ENCODE results near the gene APBB2. TPM values are rescaled to one million over a fixed set of nuclear protein-coding genes. Genes with fewer than 3 reads are reported as not detected.

Gene APBB2
- total RNA-seq, 1 donor from 2014 or later, result 63.2 TPM

GRCh38 chr4:40966091-40966490 is 248.3 kb downstream of the APBB2 start:
- DNase-seq (ENCODE audit: low spot score in 2 of 2, unreplicated experiment in 2 of 2), result no peak
- Mint-ChIP-seq H3K4me1 (peaks cover 16% of the 10 kb centered on the region), H3K27me3 (ENCODE audit: low read depth) (no peaks in the 10 kb centered on the region), H3K36me3 (peaks cover 3% of the 10 kb centered on the region), H3K9me3 (peaks cover 1% of the 10 kb centered on the region), H3K27ac (no peak overlapping the region), H3K4me3 (no peak overlapping the region)
- no peak for TF ChIP-seq CTCF (IDR thresholded peaks at IDR 0.05; ENCODE audit: unreplicated experiment)

GRCh38 chr4:40963897-40964478 is 250.4 kb downstream of the APBB2 start:
- Mint-ChIP-seq H3K9me3 (peaks cover 7% of the 10 kb centered on the region), H3K36me3 (peaks cover 4% of the 10 kb centered on the region), H3K4me1 (peaks cover 18% of the 10 kb centered on the region), H3K27ac (peak overlapping the region; percentile 30), H3K4me3 (no peak overlapping the region), H3K27me3 (ENCODE audit: low read depth) (no peaks in the 10 kb centered on the region)
- no peak for DNase-seq (ENCODE audit: low spot score in 2 of 2, unreplicated experiment in 2 of 2)
- TF ChIP-seq CTCF (IDR thresholded peaks at IDR 0.05; ENCODE audit: unreplicated experiment), result no peak

- Mint-ChIP-seq H3K27me3 (ENCODE audit: low read depth) (no peaks in the 10 kb centered on the region), H3K9me3 (peaks cover 7% of the 10 kb centered on the region), H3K27ac (peak overlapping the region; percentile 84), H3K36me3 (peaks cover 4% of the 10 kb centered on the region), H3K4me1 (peaks cover 20% of the 10 kb centered on the region), H3K4me3 (no peak overlapping the region)
- DNase-seq (ENCODE audit: low spot score in 2 of 2, unreplicated experiment in 2 of 2), result no peak
- TF ChIP-seq CTCF (IDR thresholded peaks at IDR 0.05; ENCODE audit: unreplicated experiment), result no peak
These were observed 251.7 kb downstream of the APBB2 start for GRCh38 chr4:40962551-40963180.

- Mint-ChIP-seq H3K27ac (no peak overlapping the region), H3K4me1 (peaks cover 20% of the 10 kb centered on the region), H3K27me3 (ENCODE audit: low read depth) (no peaks in the 10 kb centered on the region), H3K36me3 (peaks cover 4% of the 10 kb centered on the region), H3K4me3 (no peak overlapping the region), H3K9me3 (peaks cover 7% of the 10 kb centered on the region)
- DNase-seq (ENCODE audit: low spot score in 2 of 2, unreplicated experiment in 2 of 2), result no peak
- TF ChIP-seq CTCF (IDR thresholded peaks at IDR 0.05; ENCODE audit: unreplicated experiment), result no peak
These were observed 253.4 kb downstream of the APBB2 start for GRCh38 chr4:40960941-40961340.

- Mint-ChIP-seq H3K4me3 (no peak overlapping the region), H3K4me1 (peaks cover 10% of the 10 kb centered on the region), H3K27me3 (ENCODE audit: low read depth) (no peaks in the 10 kb centered on the region), H3K27ac (no peak overlapping the region), H3K36me3 (peaks cover 4% of the 10 kb centered on the region), H3K9me3 (peaks cover 7% of the 10 kb centered on the region)
- TF ChIP-seq CTCF (IDR thresholded peaks at IDR 0.05; ENCODE audit: unreplicated experiment), result no peak
- no peak for DNase-seq (ENCODE audit: low spot score in 2 of 2, unreplicated experiment in 2 of 2)
These were observed 257.1 kb downstream of the APBB2 start for GRCh38 chr4:40957281-40957680.
